PC-9 (cell line): ENCODE measurements around the gene RHBDL1.

Source experiments
- CTCF ChIP-seq: fragments of 200-600 bp; sonication (generic); conservative IDR thresholded peaks from 2 replicates; pipeline ENCODE4 v1.6.1; 2017; ENCODE audit warnings: mixed run types, antibody characterized with exemption, mild to moderate bottlenecking, moderate library complexity
- EZH2 ChIP-seq: fragments of 200-600 bp; sonication (generic); IDR thresholded peaks from 2 replicates; pipeline ENCODE4 v1.8.0; 2017; ENCODE audit warnings: antibody characterized with exemption, low read depth

GRCh38 chr16:657487-657886, 18.0 kb upstream of the RHBDL1 start:
- no peak for TF ChIP-seq EZH2
- TF ChIP-seq CTCF, result no peak
